K562 (cell line): Measurements from ENCODE around the gene PTGES3. TPM values are rescaled to one million over a fixed set of nuclear protein-coding genes. Genes with fewer than 3 reads are reported as not detected.

Experiments used
- BACH1 ChIP-seq: fragments of 200-800 bp; sonication (Bioruptor generic); IDR thresholded peaks from 2 replicates; pipeline ENCODE4 v1.6.1; 2016; ENCODE audit warnings: missing genetic modification characterization, missing compliant biosample characterization
- CAMTA2 ChIP-seq: fragments of 250-450 bp; sonication (Bioruptor Pico); conservative IDR thresholded peaks from 2 replicates; pipeline ENCODE4 v1.5.1; 2022
- CREB1 ChIP-seq, 2 experiments: sonication (generic) in 1 of 2; formaldehyde crosslinking in 1 of 2; IDR thresholded peaks; 2 replicates each; pipeline versions ENCODE4 v1.6.1 to v1.8.0; 2012 to 2022; ENCODE audit warnings: inconsistent platforms in 1 of 2, mild to moderate bottlenecking in 1 of 2, missing genetic modification reagents in 1 of 2, moderate library complexity in 1 of 2
- GABPA ChIP-seq: fragments of 200-800 bp; sonication (Bioruptor generic); conservative IDR thresholded peaks from 2 replicates; pipeline ENCODE4 v1.6.1; 2016; ENCODE audit warnings: low read depth, missing genetic modification characterization, missing compliant biosample characterization
- HNRNPLL ChIP-seq: fragments of 200-400 bp; formaldehyde crosslinking; IDR thresholded peaks from 2 replicates; pipeline ENCODE4 v1.6.1; 2017; ENCODE audit warnings: low read length, low read depth, mild to moderate bottlenecking; ENCODE audit not compliant: poor library complexity, severe bottlenecking
- ILF3 ChIP-seq: fragments of 450-650 bp; IDR thresholded peaks from 2 replicates; pipeline ENCODE4 v1.6.1; 2018; ENCODE audit warnings: antibody characterized with exemption, mild to moderate bottlenecking, moderate library complexity, borderline replicate concordance
- JUN ChIP-seq, 2 experiments: sonication (generic) in 1 of 2; formaldehyde crosslinking in 1 of 2; IDR thresholded peaks; 2 replicates each; pipeline versions ENCODE4 v1.6.1 to v1.8.0; 2012 to 2022; ENCODE audit warnings: borderline replicate concordance in 2 of 2, mild to moderate bottlenecking in 2 of 2, improper control_type of control experiment in 1 of 2, low read depth in 1 of 2, low read length in 1 of 2, missing genetic modification reagents in 1 of 2
- MAFG ChIP-seq: fragments of 450-650 bp; conservative IDR thresholded peaks from 2 replicates; pipeline ENCODE4 v1.6.1; 2016; ENCODE audit warnings: missing genetic modification characterization, missing compliant biosample characterization
- MED1 ChIP-seq: sonication (generic); formaldehyde crosslinking; IDR thresholded peaks from 2 replicates; pipeline ENCODE4 v1.8.1; 2023; ENCODE audit warnings: missing genetic modification reagents, borderline replicate concordance
- POLR2H ChIP-seq: IDR thresholded peaks from 2 replicates; pipeline ENCODE4 v1.6.1; 2016; ENCODE audit warnings: missing genetic modification characterization, low read depth, mild to moderate bottlenecking, control low read depth, missing compliant biosample characterization, moderate library complexity
- SRSF7 ChIP-seq: fragments of 200-400 bp; formaldehyde crosslinking; optimal IDR thresholded peaks from 2 replicates; pipeline ENCODE3; 2017; ENCODE audit warnings: mild to moderate bottlenecking, low read depth, low read length
- U2AF2 ChIP-seq: fragments of 200-400 bp; formaldehyde crosslinking; optimal IDR thresholded peaks from 2 replicates; pipeline ENCODE3; 2017; ENCODE audit warnings: low read depth, mild to moderate bottlenecking, low read length
- ZNF583 ChIP-seq: fragments of 250-450 bp; sonication (Bioruptor Pico); IDR thresholded peaks from 2 replicates; pipeline ENCODE4 v1.4.0; 2020
- ZNF764 ChIP-seq: fragments of 250-450 bp; sonication (Bioruptor Pico); IDR thresholded peaks from 2 replicates; pipeline ENCODE4 v1.4.0; 2020; ENCODE audit warnings: low read depth, mild to moderate bottlenecking, moderate library complexity
- polyA plus RNA-seq, 8 experiments: library from polyadenylated mRNA; depleted of rRNA in 4 of 8; stranded (reverse) in 5 of 8; unstranded in 3 of 8; fragments of >200 nt; fragmentation: Nextera tagmentation in 2 of 8; fragmentation: Illumina TruSeq in 1 of 8; extraction: Ambion mirVana in 2 of 8; extraction: Trizol in 1 of 8; gene quantifications; 2 replicates each; pipeline versions ENCODE4 v1.2.1 to v1.2.3, GENCODE V29; 2011 to 2014; ENCODE audit warnings: inconsistent platforms in 1 of 8, missing spikeins in 1 of 8
- total RNA-seq, 7 experiments: library from RNA; depleted of rRNA in 6 of 7; stranded (reverse); fragments of >200 nt in 6 of 7; fragmentation: Illumina TruSeq in 2 of 7; extraction: Trizol in 2 of 7; gene quantifications; 2 replicates each; pipeline versions ENCODE4 v1.2.1 to v1.2.3, GENCODE V29; 2011 to 2021; ENCODE audit warnings: low replicate concordance in 1 of 7
- TF ChIP-seq, protein P1 (sequence below): fragments of 250-450 bp; sonication (Bioruptor Pico); IDR thresholded peaks from 2 replicates; pipeline ENCODE4 v1.9.0; 2021; ENCODE audit warnings: mild to moderate bottlenecking

Gene PTGES3
- total and polyA plus RNA-seq, 9 of the 15 experiments (the other 6 are each of a cell fraction or from before 2014, with no cell fraction given), result 163 to 501 (median 213) TPM

DNA sequence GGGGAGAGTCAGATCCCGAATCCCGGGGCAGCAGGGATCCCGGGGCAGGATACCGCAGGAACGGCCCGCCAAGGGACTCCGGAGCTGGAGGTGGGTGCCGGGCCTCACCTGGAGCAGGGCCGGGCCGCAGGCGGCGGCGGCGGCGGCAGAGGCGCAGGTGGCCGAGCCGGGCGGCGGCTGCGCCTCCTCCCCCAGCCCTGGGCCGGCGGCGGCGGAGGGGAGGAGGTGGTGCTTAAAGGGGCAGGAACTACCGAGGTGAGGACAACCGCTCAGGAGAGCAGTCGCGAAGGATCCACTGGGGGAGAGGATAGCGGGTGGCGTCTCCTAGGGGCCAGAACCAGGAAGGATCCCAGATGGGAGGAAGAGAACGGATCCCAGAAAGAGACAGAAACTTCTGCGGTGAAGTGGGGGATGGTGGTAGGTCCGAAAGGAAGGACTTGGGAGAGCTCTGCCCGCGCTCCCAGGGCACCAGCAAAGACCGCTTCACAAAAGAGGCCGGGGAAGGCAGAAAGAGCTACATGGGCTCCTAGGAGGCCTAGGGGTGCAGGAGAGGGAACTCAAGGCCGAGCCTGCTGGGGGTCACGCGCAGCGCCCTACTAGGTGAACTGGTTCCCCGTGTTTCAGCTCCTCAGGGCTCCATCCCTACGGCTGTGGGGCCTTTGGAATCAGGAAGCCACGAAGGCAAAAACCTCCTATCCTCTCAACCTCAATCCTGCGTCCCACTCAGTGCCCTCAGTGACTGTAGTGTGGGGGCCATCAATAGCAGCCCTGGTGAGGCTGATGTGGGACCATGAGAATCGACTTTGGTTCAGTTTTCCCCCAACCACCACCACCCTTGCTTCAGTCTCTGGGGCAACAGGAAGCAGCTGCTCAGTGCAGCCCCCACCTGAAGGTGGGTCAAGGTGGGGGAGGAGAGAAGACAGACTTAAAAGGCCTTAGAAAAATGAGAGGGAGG is 53.0 kb downstream of the PTGES3 start (continued):
- no peak for TF ChIP-seq CAMTA2 (CRISPR knock-in tag)
- no peak for TF ChIP-seq POLR2H (tag)
- no peak for TF ChIP-seq CREB1 (IDR thresholded peaks at IDR 0.05)
- TF ChIP-seq CREB1 (CRISPR knock-in tag; IDR thresholded peaks at IDR 0.05), result 0 out of 2 replicates have a peak, but pooled peaks have one; percentile 19
- TF ChIP-seq BACH1 (tag), result no peak
- no peak for TF ChIP-seq MAFG (tag)
- TF ChIP-seq ZNF764 (CRISPR knock-in tag), result no peak
- TF ChIP-seq JUN (IDR thresholded peaks at IDR 0.05; ENCODE audit: borderline replicate concordance, low read depth, low read length), result peak; percentile 65; the same call in 1 of the 2 replicates
- TF ChIP-seq JUN (CRISPR knock-in tag; IDR thresholded peaks at IDR 0.05; ENCODE audit: borderline replicate concordance), result 0 out of 2 replicates have a peak, but pooled peaks have one; percentile 5
- 0 out of 2 replicates have a peak, but pooled peaks have one; percentile 24 for TF ChIP-seq GABPA (tag)
- no peak for TF ChIP-seq U2AF2
- TF ChIP-seq HNRNPLL, result no peak
- TF ChIP-seq ZNF583 (CRISPR knock-in tag), result no peak
- TF ChIP-seq SRSF7, result no peak
- no peak for TF ChIP-seq MED1
- TF ChIP-seq, protein P1, sequence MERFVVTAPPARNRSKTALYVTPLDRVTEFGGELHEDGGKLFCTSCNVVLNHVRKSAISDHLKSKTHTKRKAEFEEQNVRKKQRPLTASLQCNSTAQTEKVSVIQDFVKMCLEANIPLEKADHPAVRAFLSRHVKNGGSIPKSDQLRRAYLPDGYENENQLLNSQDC (CRISPR knock-in tag), result no peak
- TF ChIP-seq ILF3, result no peak
